ENCODE measurements around the gene CTXND2. TPM values are rescaled to one million over a fixed set of nuclear protein-coding genes. Genes with fewer than 3 reads are reported as not detected.

CTXND2 gene
- total and polyA plus RNA-seq, 9 of the 15 experiments (the other 6 are each of a cell fraction or from before 2014, with no cell fraction given), result not detected

DNA sequence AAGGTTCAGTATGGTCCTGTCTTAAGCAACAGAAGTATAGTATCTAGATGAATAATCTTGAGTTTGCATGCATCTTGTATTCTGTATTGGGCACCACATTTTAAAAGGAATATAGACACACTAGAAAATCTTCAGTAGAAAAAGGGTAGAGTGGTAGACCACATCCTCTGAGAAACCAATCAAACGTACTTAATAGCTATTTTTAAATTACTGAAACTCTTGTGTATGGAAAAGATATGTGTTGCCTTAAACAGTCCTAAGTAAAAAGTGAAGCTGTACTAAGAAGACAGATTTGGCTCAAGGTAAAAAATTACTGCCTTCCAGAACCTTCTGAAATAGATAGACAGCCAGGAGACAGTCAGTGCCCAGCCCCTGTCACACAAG, 3.1 kb downstream of the CTXND2 start (continued):
- TF ChIP-seq, protein P1, sequence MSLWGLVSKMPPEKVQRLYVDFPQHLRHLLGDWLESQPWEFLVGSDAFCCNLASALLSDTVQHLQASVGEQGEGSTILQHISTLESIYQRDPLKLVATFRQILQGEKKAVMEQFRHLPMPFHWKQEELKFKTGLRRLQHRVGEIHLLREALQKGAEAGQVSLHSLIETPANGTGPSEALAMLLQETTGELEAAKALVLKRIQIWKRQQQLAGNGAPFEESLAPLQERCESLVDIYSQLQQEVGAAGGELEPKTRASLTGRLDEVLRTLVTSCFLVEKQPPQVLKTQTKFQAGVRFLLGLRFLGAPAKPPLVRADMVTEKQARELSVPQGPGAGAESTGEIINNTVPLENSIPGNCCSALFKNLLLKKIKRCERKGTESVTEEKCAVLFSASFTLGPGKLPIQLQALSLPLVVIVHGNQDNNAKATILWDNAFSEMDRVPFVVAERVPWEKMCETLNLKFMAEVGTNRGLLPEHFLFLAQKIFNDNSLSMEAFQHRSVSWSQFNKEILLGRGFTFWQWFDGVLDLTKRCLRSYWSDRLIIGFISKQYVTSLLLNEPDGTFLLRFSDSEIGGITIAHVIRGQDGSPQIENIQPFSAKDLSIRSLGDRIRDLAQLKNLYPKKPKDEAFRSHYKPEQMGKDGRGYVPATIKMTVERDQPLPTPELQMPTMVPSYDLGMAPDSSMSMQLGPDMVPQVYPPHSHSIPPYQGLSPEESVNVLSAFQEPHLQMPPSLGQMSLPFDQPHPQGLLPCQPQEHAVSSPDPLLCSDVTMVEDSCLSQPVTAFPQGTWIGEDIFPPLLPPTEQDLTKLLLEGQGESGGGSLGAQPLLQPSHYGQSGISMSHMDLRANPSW (CRISPR knock-in tag; IDR thresholded peaks at IDR 0.05), result no peak

DNA sequence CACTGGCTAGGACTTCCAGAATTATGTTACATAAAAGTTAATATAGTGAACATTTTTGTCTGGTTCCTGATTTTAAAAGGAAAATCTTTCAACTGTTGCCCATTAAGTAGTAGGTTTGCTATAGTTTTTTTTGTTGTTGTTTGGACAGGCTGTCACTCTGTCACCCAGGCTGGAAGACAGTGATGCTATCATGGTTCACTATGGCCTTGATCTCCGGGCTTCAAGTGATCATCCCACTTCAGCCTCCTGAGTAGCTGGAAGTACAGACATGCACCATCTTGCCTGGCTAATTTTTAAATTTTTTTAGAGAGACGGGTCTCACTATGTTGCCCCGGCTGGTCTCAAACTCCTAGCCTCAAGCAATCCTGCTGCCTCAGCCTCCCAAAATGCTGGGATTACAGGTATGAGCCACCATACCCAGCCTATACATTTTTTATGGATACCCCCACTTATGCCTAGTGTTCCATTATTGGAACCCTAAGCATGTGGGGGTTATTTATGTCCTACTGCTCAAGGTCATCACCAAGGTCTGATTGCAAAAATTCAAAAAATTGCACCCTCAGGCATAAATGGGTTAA, 6.5 kb downstream of the CTXND2 start:
- Histone ChIP-seq H3K9me3 (replicated peaks; ENCODE audit: control insufficient read depth, insufficient read depth, low read depth, low read length) (no peaks in the 10 kb centered on the region), H2AFZ (ENCODE audit: low read depth, low read length) (peak overlapping the region; percentile 52; the same call in 1 of the 2 replicates), H3K4me1 (replicated peaks in 1 of 2; ENCODE audit: control insufficient read depth in 2 of 2, insufficient read depth in 2 of 2, low read length in 2 of 2) (no peaks in the 10 kb centered on the region), H3K27ac (ENCODE audit: extremely low read depth, low read depth, low read length) (no peak overlapping the region), H4K20me1 (replicated peaks; ENCODE audit: control insufficient read depth, insufficient read depth, low read length) (no peaks in the 10 kb centered on the region), H3K9me1 (ENCODE audit: control insufficient read depth, insufficient read depth, low read length) (no peaks in the 10 kb centered on the region), H3K36me3 (ENCODE audit: control insufficient read depth, insufficient read depth, low read length) (no peaks in the 10 kb centered on the region), H3K4me2 (ENCODE audit: insufficient read depth, low read length) (no peak overlapping the region), H3K27me3 (ENCODE audit: control insufficient read depth in 2 of 2, insufficient read depth in 2 of 2, low read length in 2 of 2) (no peaks in the 10 kb centered on the region), H3K79me2 (ENCODE audit: control insufficient read depth, insufficient read depth, low read length) (no peaks in the 10 kb centered on the region), H3K4me3 (no peak overlapping the region), H3K9ac (ENCODE audit: insufficient read depth in 1 of 2, low read depth in 2 of 2, low read length in 2 of 2) (no peak overlapping the region)
- no TSS peak for BruUV-seq (replicated peaks)
- FAIRE-seq (peak; percentile 54), ATAC-seq (no peak), DNase-seq (ENCODE audit: extremely low read depth in 1 of 4, low spot score in 3 of 4) (no peak)
- intact Hi-C loops (cut with micrococcal nuclease), result no loop called here
- in situ Hi-C loops (cut with MboI), result no loop called here
- ChIA-PET CTCF (ENCODE audit: low intra/inter-chr PET ratio) (no interaction called here), POLR2A (interaction anchor here (1.0 to 1.2 kb wide), 2 partner anchors 10 to 17 kb away, joined by 3 to 6 read pairs; partner anchors contain the start of gene ARNT)
- WGBS (ENCODE audit: insufficient coverage, low coverage, missing lambda C conversion rate), result 56% methylated on average over 3 of the region's 3 CpGs
- no peak for TF ChIP-seq NEUROD1 (IDR thresholded peaks at IDR 0.05; ENCODE audit: borderline replicate concordance, low read depth, low read length, partially characterized antibody)
- TF ChIP-seq, protein P2, sequence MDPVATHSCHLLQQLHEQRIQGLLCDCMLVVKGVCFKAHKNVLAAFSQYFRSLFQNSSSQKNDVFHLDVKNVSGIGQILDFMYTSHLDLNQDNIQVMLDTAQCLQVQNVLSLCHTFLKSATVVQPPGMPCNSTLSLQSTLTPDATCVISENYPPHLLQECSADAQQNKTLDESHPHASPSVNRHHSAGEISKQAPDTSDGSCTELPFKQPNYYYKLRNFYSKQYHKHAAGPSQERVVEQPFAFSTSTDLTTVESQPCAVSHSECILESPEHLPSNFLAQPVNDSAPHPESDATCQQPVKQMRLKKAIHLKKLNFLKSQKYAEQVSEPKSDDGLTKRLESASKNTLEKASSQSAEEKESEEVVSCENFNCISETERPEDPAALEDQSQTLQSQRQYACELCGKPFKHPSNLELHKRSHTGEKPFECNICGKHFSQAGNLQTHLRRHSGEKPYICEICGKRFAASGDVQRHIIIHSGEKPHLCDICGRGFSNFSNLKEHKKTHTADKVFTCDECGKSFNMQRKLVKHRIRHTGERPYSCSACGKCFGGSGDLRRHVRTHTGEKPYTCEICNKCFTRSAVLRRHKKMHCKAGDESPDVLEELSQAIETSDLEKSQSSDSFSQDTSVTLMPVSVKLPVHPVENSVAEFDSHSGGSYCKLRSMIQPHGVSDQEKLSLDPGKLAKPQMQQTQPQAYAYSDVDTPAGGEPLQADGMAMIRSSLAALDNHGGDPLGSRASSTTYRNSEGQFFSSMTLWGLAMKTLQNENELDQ (CRISPR knock-in tag; IDR thresholded peaks at IDR 0.05; ENCODE audit: borderline replicate concordance), result no peak
- TF ChIP-seq ZKSCAN3 (CRISPR knock-in tag; IDR thresholded peaks at IDR 0.05), result no peak
- no peak for TF ChIP-seq LEF1 (IDR thresholded peaks at IDR 0.05)
- TF ChIP-seq PHF21A (IDR thresholded peaks at IDR 0.05; ENCODE audit: borderline replicate concordance, low read depth), result no peak
- TF ChIP-seq ZNF197 (CRISPR knock-in tag; IDR thresholded peaks at IDR 0.05; ENCODE audit: low read depth), result no peak
- TF ChIP-seq ILK (tag; IDR thresholded peaks at IDR 0.05; ENCODE audit: borderline replicate concordance, low read depth), result no peak
- TF ChIP-seq, protein P3, sequence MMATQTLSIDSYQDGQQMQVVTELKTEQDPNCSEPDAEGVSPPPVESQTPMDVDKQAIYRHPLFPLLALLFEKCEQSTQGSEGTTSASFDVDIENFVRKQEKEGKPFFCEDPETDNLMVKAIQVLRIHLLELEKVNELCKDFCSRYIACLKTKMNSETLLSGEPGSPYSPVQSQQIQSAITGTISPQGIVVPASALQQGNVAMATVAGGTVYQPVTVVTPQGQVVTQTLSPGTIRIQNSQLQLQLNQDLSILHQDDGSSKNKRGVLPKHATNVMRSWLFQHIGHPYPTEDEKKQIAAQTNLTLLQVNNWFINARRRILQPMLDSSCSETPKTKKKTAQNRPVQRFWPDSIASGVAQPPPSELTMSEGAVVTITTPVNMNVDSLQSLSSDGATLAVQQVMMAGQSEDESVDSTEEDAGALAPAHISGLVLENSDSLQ (IDR thresholded peaks at IDR 0.05), result peak; percentile 38
- TF ChIP-seq ESRRA (IDR thresholded peaks at IDR 0.05; ENCODE audit: borderline replicate concordance, low read depth), result 0 out of 2 replicates have a peak, but pooled peaks have one; percentile 24
